B cell (primary cell): Measurements from ENCODE around the gene PKM. TPM values are rescaled to one million over a fixed set of nuclear protein-coding genes. Genes with fewer than 3 reads are reported as not detected.

Experiments used
- ATAC-seq: fragments of 200-7000 bp; cut with Tn5 transposase; one replicate; pipeline ENCODE4 v1.10.0; 2021; ENCODE audit warnings: low read depth, mild to moderate bottlenecking, moderate number of reproducible peaks, moderate library complexity
- CTCF ChIA-PET: fragments of 350-600 bp; sonication (Branson Sonifier 250); formaldehyde crosslinking; loops from one replicate; lab custom pipeline; 2021; ENCODE audit warnings: antibody characterized with exemption, inconsistent platforms; lab: Charles Lee
- POLR2A ChIA-PET: fragments of 350-600 bp; sonication (Branson Sonifier 250); formaldehyde crosslinking; loops from one replicate; lab custom pipeline; 2021; ENCODE audit warnings: antibody characterized with exemption; lab: Charles Lee
- DNase-seq: peaks from one replicate; pipeline ENCODE4 v3.0.0; 2013
- H2AFZ ChIP-seq: 2 replicates; pipeline ENCODE4 v1.6.1; 2012; ENCODE audit warnings: mild to moderate bottlenecking, low read depth, low read length; ENCODE audit not compliant: insufficient read depth, poor library complexity, severe bottlenecking
- H3K27ac ChIP-seq, 2 donors: 1 replicate in 1 of 2; 2 replicates in 1 of 2; pipeline ENCODE4 v1.5.1; 2012 to 2013; ENCODE audit warnings: low read length in 2 of 2, mild to moderate bottlenecking in 2 of 2, moderate library complexity in 1 of 2
- H3K27me3 ChIP-seq, 4 experiments: fragments of 200-600 bp in 1 of 4; sonication (generic) in 1 of 4; replicated peaks in 1 of 4; 1 replicate in 2 of 4; 2 replicates in 2 of 4; pipeline versions ENCODE4 v1.6.1 to v1.7.0; 2013 to 2016; ENCODE audit warnings: low read length in 3 of 4, mild to moderate bottlenecking in 2 of 4, mixed read lengths in 1 of 4, moderate library complexity in 1 of 4; ENCODE audit not compliant: insufficient read depth in 4 of 4, control insufficient read depth in 3 of 4; ENCODE audit errors: control extremely low read depth in 1 of 4
- H3K36me3 ChIP-seq, 2 experiments: replicated peaks in 1 of 2; 1 replicate in 1 of 2; 2 replicates in 1 of 2; pipeline versions ENCODE4 v1.6.1 to v1.7.1; 2013; ENCODE audit warnings: low read length in 1 of 2; ENCODE audit not compliant: insufficient read depth in 2 of 2, control insufficient read depth in 1 of 2; ENCODE audit errors: control extremely low read depth in 1 of 2, extremely low read depth in 1 of 2
- H3K4me1 ChIP-seq, 2 donors: fragments of 200-600 bp in 1 of 2; sonication (generic) in 1 of 2; 1 replicate in 1 of 2; 2 replicates in 1 of 2; pipeline versions ENCODE4 v1.5.1 to v1.6.1; 2013 to 2017; ENCODE audit warnings: low read length in 2 of 2; ENCODE audit not compliant: control insufficient read depth in 2 of 2, insufficient read depth in 2 of 2
- H3K4me2 ChIP-seq: replicated peaks from 2 replicates; pipeline ENCODE3; 2012; ENCODE audit warnings: mild to moderate bottlenecking, low read depth, low read length; ENCODE audit not compliant: poor library complexity, severe bottlenecking
- H3K4me3 ChIP-seq, 5 experiments: fragments of 200-600 bp in 1 of 5; sonication (generic) in 1 of 5; 1 replicate in 3 of 5; 2 replicates in 2 of 5; pipeline versions ENCODE4 v1.5.1 to v1.7.0; 2011 to 2016; ENCODE audit warnings: low read length in 4 of 5, mild to moderate bottlenecking in 4 of 5, low read depth in 2 of 5, control low read depth in 1 of 5, moderate library complexity in 1 of 5; ENCODE audit not compliant: insufficient read depth in 1 of 5; ENCODE audit errors: control extremely low read depth in 1 of 5, extremely low read depth in 1 of 5
- H3K79me2 ChIP-seq: fragments of 200-600 bp; sonication (generic); one replicate; pipeline ENCODE4 v1.6.0; 2016; ENCODE audit warnings: low read length; ENCODE audit not compliant: control insufficient read depth, insufficient read depth
- H3K9ac ChIP-seq: fragments of 200-600 bp; sonication (generic); 2 replicates; pipeline ENCODE4 v1.6.1; 2017; ENCODE audit warnings: mild to moderate bottlenecking, low read length, moderate library complexity
- H3K9me3 ChIP-seq, 3 donors: one replicate each; pipeline versions ENCODE4 v1.6.1 to v1.7.1; 2013; ENCODE audit warnings: low read length in 2 of 3; ENCODE audit not compliant: control insufficient read depth in 2 of 3, insufficient read depth in 1 of 3; ENCODE audit errors: control extremely low read depth in 1 of 3
- H4K20me1 ChIP-seq: 2 replicates; pipeline ENCODE4 v1.6.0; 2012; ENCODE audit warnings: mild to moderate bottlenecking, low read length; ENCODE audit not compliant: insufficient read depth, control insufficient read depth, poor library complexity, severe bottlenecking
- H3K27ac Mint-ChIP-seq: one replicate; pipeline ENCODE4 v1.8.0; 2021; ENCODE audit warnings: mixed read lengths
- H3K27me3 Mint-ChIP-seq: one replicate; pipeline ENCODE4 v1.8.0; 2021; ENCODE audit warnings: mixed read lengths
- H3K4me1 Mint-ChIP-seq: one replicate; pipeline ENCODE4 v1.8.0; 2021; ENCODE audit warnings: mixed read lengths
- H3K4me3 Mint-ChIP-seq: one replicate; pipeline ENCODE4 v1.8.0; 2021; ENCODE audit warnings: mixed read lengths
- H3K9me3 Mint-ChIP-seq: one replicate; pipeline ENCODE4 v1.8.0; 2022; ENCODE audit warnings: mixed read lengths; ENCODE audit not compliant: insufficient read depth
- CTCF ChIP-seq: fragments of 200-600 bp; IDR thresholded peaks from one replicate; pipeline ENCODE4 v1.8.0; 2022; ENCODE audit warnings: antibody characterized with exemption, mild to moderate bottlenecking
- EZH2 ChIP-seq: IDR thresholded peaks from 2 replicates; pipeline ENCODE4 v1.6.1; 2012; ENCODE audit warnings: borderline replicate concordance, low read depth, mild to moderate bottlenecking, moderate library complexity, low read length; ENCODE audit not compliant: insufficient read depth, poor library complexity, severe bottlenecking
- WGBS: methylation state at CpG from one replicate; pipeline ENCODE4 v1.1.5; 2013; ENCODE audit warnings: missing lambda C conversion rate; ENCODE audit not compliant: insufficient coverage; 5-methylcytosine and 5-hydroxymethylcytosine counted together
- intact Hi-C: fragments of 100-400 bp; cut with micrococcal nuclease; formaldehyde crosslinking; loops from one replicate; pipeline ENCODE4 v1.10.0; 2022
- polyA plus RNA-seq: library from polyadenylated mRNA; depleted of rRNA; stranded (reverse); fragments of >200 nt; gene quantifications from 2 replicates; pipeline ENCODE4 v1.2.3, GENCODE V29; 2012
- total RNA-seq, 2 donors: library from RNA; stranded (reverse); fragments of 120-200 nt in 1 of 2; gene quantifications; 1 replicate in 1 of 2; 2 replicates in 1 of 2; pipeline versions ENCODE4 v1.2.3 to v1.2.4, GENCODE V29; 2013 to 2022

The PKM gene
- total and polyA plus RNA-seq, 2 donors (not counting 1 experiment from before 2014, with no cell fraction given): 179 to 323 TPM

GRCh38 chr15:72170691-72171090 is 60.3 kb downstream of the PKM start:
- H3K9me3 Mint-ChIP-seq: no peaks in the 10 kb centered on the region
- Histone ChIP-seq H4K20me1 (no peaks in the 10 kb centered on the region), H3K4me1 (no peaks in the 10 kb centered on the region), H3K9me3 (no peaks in the 10 kb centered on the region), H3K9ac (no peak overlapping the region), H3K4me2 (no peak overlapping the region), H3K79me2 (no peaks in the 10 kb centered on the region), H3K36me3 (no peaks in the 10 kb centered on the region), H3K27ac (no peak overlapping the region), H3K27me3 (peaks cover 0 to 5% (median 0%) of the 10 kb centered on the region in 4 experiments), H3K4me3 (no peak overlapping the region), H2AFZ (no peak overlapping the region)
- DNase-seq: no peak
- intact Hi-C loops: no loop called here
- peaks cover 33% of the 10 kb centered on the region for H3K27me3 Mint-ChIP-seq
- TF ChIP-seq CTCF (no peak), EZH2 (no peak)
- H3K27ac Mint-ChIP-seq: no peak overlapping the region
- 93% methylated on average over 7 of the region's 7 CpGs for WGBS
- ChIA-PET POLR2A (no interaction called here), CTCF (no interaction called here)
- no peak for ATAC-seq
- no peak overlapping the region for H3K4me3 Mint-ChIP-seq
- H3K4me1 Mint-ChIP-seq: no peaks in the 10 kb centered on the region

- H3K9me3 Mint-ChIP-seq: no peaks in the 10 kb centered on the region
- Histone ChIP-seq H3K4me1 (no peaks in the 10 kb centered on the region), H3K9ac (no peak overlapping the region), H3K4me2 (no peak overlapping the region), H3K4me3 (no peak overlapping the region), H3K27me3 (peaks cover 0 to 5% (median 0%) of the 10 kb centered on the region in 4 experiments), H3K27ac (no peak overlapping the region), H4K20me1 (no peaks in the 10 kb centered on the region), H3K79me2 (no peaks in the 10 kb centered on the region), H2AFZ (no peak overlapping the region), H3K36me3 (no peaks in the 10 kb centered on the region), H3K9me3 (no peaks in the 10 kb centered on the region)
- no peak for DNase-seq
- intact Hi-C loops: no loop called here
- CTCF ChIA-PET: interaction anchor here (1.7 kb wide), 1 partner anchor 14 kb away, joined by 5 read pairs; no protein-coding TSS in a partner anchor
- TF ChIP-seq EZH2: no peak
- H3K27ac Mint-ChIP-seq: no peak overlapping the region
- POLR2A ChIA-PET: no interaction called here
- WGBS: 91% methylated on average over 16 of the region's 16 CpGs
- no peak for ATAC-seq
- H3K27me3 Mint-ChIP-seq: peaks cover 28% of the 10 kb centered on the region
- no peak overlapping the region for H3K4me3 Mint-ChIP-seq
- H3K4me1 Mint-ChIP-seq: no peaks in the 10 kb centered on the region
Observed at GRCh38 chr15:72169921-72170611, 60.9 kb downstream of the PKM start.
